SKM-1 treated with dmso at 0.1 percent for 144 hours (cell line): ENCODE measurements around the gene SAMD8.
A peak's percentile ranks its signal among the peaks of the same experiment; 100 is the strongest.

Source experiments
- DNase-seq: peaks from one replicate; lab custom pipeline; 2025; ENCODE audit not compliant: unreplicated experiment; lab: John Stamatoyannopoulos, UW

SAMD8 gene

GRCh38 chr10:75084834-75085384 lies 26.5 kb upstream of the SAMD8 start:
- DNase-seq = no peak

- DNase-seq = no peak
Observed at GRCh38 chr10:75086278-75086934, 25.1 kb upstream of the SAMD8 start.

- no peak for DNase-seq
Observed at GRCh38 chr10:75088640-75089039, 22.8 kb upstream of the SAMD8 start.

- DNase-seq = no peak
Observed at GRCh38 chr10:75089634-75090033, 21.8 kb upstream of the SAMD8 start.

- DNase-seq = no peak
Observed at GRCh38 chr10:75091146-75091545, 20.3 kb upstream of the SAMD8 start.

- no peak for DNase-seq
Observed at GRCh38 chr10:75094465-75094864, 17.0 kb upstream of the SAMD8 start.

- no peak for DNase-seq
Observed at GRCh38 chr10:75095631-75096030, 15.8 kb upstream of the SAMD8 start.

GRCh38 chr10:75096749-75097148 lies 14.7 kb upstream of the SAMD8 start:
- no peak for DNase-seq

GRCh38 chr10:75097666-75098285 lies 13.7 kb upstream of the SAMD8 start:
- DNase-seq = no peak

GRCh38 chr10:75098902-75099673 lies 12.4 kb upstream of the SAMD8 start:
- no peak for DNase-seq

GRCh38 chr10:75099952-75100763 lies 11.3 kb upstream of the SAMD8 start:
- peak; percentile 25 for DNase-seq

- no peak for DNase-seq
Observed at GRCh38 chr10:75100764-75101291, 10.6 kb upstream of the SAMD8 start.

GRCh38 chr10:75101416-75102251 lies 9.8 kb upstream of the SAMD8 start:
- no peak for DNase-seq

- no peak for DNase-seq
Observed at GRCh38 chr10:75102830-75103673, 8.4 kb upstream of the SAMD8 start.

- peak; percentile 50 for DNase-seq
Observed at GRCh38 chr10:75103881-75104686, 7.4 kb upstream of the SAMD8 start.

- no peak for DNase-seq
Observed at GRCh38 chr10:75104842-75105241, 6.6 kb upstream of the SAMD8 start.

- DNase-seq = no peak
Observed at GRCh38 chr10:75105576-75106197, 5.8 kb upstream of the SAMD8 start.

- DNase-seq = no peak
Observed at GRCh38 chr10:75106242-75106641, 5.2 kb upstream of the SAMD8 start.
